Spleen (tissue), 7 donors: ENCODE results near the gene SREK1IP1.

ENCODE experiments used
- CTCF ChIP-seq, 11 experiments: fragments of 200-600 bp in 7 of 11; fragments of 450-650 bp in 4 of 11; sonication (generic) in 4 of 11; IDR thresholded peaks in 8 of 11; conservative IDR thresholded peaks in 3 of 11; 1 replicate in 7 of 11; 2 replicates in 4 of 11; pipeline versions ENCODE4 v1.4.0 to v1.8.0; 2016 to 2021; ENCODE audit warnings: antibody characterized with exemption in 11 of 11, inconsistent platforms in 4 of 11, mild to moderate bottlenecking in 1 of 11
- POLR2A ChIP-seq, 3 donors: fragments of 450-650 bp; IDR thresholded peaks; one replicate each; pipeline ENCODE4 v1.5.1; 2017; ENCODE audit warnings: antibody characterized with exemption in 3 of 3, mild to moderate bottlenecking in 1 of 3
- POLR2AphosphoS5 ChIP-seq, 3 donors: sonication (generic); formaldehyde crosslinking; IDR thresholded peaks; one replicate each; pipeline ENCODE4 v1.5.1; 2017; ENCODE audit warnings: antibody characterized with exemption in 3 of 3
- donor health status: DM: no; HTN: no; CAD: no; lungs with moderate emphysema.
- donor health status: DM: no; HTN: no; CAD: no.
- donor health status: DM: no; HTN: no; CAD: no.

GRCh38 chr5:64814073-64814472 lies 45.6 kb upstream of the SREK1IP1 start:
- TF ChIP-seq POLR2A (IDR thresholded peaks at IDR 0.05) (no peak), CTCF (IDR thresholded peaks at IDR 0.05 in 8 of 11, conservative IDR thresholded peaks at IDR 0.05 in 3 of 11) (no peak), POLR2AphosphoS5 (IDR thresholded peaks at IDR 0.05) (no peak)
